Measurements from ENCODE around the gene SLC5A2. TPM values are rescaled to one million over a fixed set of nuclear protein-coding genes. Genes with fewer than 3 reads are reported as not detected.
"Not testable (repeated sequence)": the region's sequence is repeated elsewhere in the genome, so short reads cannot be mapped to it uniquely, and the experiment has no call there.

SLC5A2 gene
- polyA plus RNA-seq, 3 donors: 0.04 TPM; not detected in 2

- no peak for DNase-seq
- Histone ChIP-seq H3K9ac (ENCODE audit: insufficient read depth, low read length, poor library complexity, severe bottlenecking) (no peak overlapping the region), H3K79me2 (ENCODE audit: insufficient read depth, low read length) (no peaks in the 10 kb centered on the region), H3K36me3 (replicated peaks in 1 of 2; ENCODE audit: control insufficient read depth in 1 of 2, insufficient read depth in 2 of 2, low read length in 2 of 2) (no peaks in the 10 kb centered on the region), H3K4me3 (replicated peaks in 1 of 3; ENCODE audit: low read depth in 2 of 3, low read length in 3 of 3) (no peak overlapping the region), H3K27me3 (ENCODE audit: control insufficient read depth in 2 of 2, insufficient read depth in 2 of 2, low read length in 2 of 2) (no peaks in the 10 kb centered on the region), H4K20me1 (ENCODE audit: insufficient read depth, low read length) (no peaks in the 10 kb centered on the region), H3K27ac (ENCODE audit: low read depth in 1 of 2, low read length in 2 of 2) (no peak overlapping the region), H2AFZ (ENCODE audit: insufficient read depth, low read depth, low read length, poor library complexity, severe bottlenecking) (no peak overlapping the region), H3K4me2 (replicated peaks; ENCODE audit: extremely low read depth, low read length, poor library complexity, severe bottlenecking) (no peak overlapping the region), H3K9me3 (replicated peaks in 1 of 2; ENCODE audit: control insufficient read depth in 1 of 2, insufficient read depth in 1 of 2, low read length in 2 of 2) (peaks cover 0 to 4% of the 10 kb centered on the region in 2 donors), H3K4me1 (ENCODE audit: control insufficient read depth in 1 of 2, insufficient read depth in 2 of 2, low read length in 2 of 2) (no peaks in the 10 kb centered on the region)
- Mint-ChIP-seq H3K36me3 (no peaks in the 10 kb centered on the region), H3K27me3 (ENCODE audit: low read depth in 3 of 3) (peaks cover 0 to 2% (median 0%) of the 10 kb centered on the region in 3 donors), H3K9me3 (peaks cover 3 to 12% (median 7%) of the 10 kb centered on the region in 7 donors), H3K27ac (no peak overlapping the region), H3K4me1 (no peaks in the 10 kb centered on the region), H3K4me3 (no peak overlapping the region)
- intact Hi-C loops (cut with micrococcal nuclease): no loop called here
- 80% methylated on average over 1 of the region's 6 CpGs for WGBS (ENCODE audit: insufficient coverage)
- TF ChIP-seq CTCF (IDR thresholded peaks at IDR 0.05): no peak
Observed at GRCh38 chr16:31522071-31522470, 39.1 kb downstream of the SLC5A2 start.

- H4K20me1 ChIP-seq (ENCODE audit: insufficient read depth, low read length); intact Hi-C loops (cut with micrococcal nuclease); H3K4me1 Mint-ChIP-seq; H3K36me3 Mint-ChIP-seq; H3K9me3 ChIP-seq (replicated peaks in 1 of 2; ENCODE audit: control insufficient read depth in 1 of 2, insufficient read depth in 1 of 2, low read length in 2 of 2); H2AFZ ChIP-seq (ENCODE audit: insufficient read depth, low read depth, low read length, poor library complexity, severe bottlenecking); H3K4me1 ChIP-seq (ENCODE audit: control insufficient read depth in 1 of 2, insufficient read depth in 2 of 2, low read length in 2 of 2); H3K27ac ChIP-seq (ENCODE audit: low read depth in 1 of 2, low read length in 2 of 2); H3K4me3 Mint-ChIP-seq; H3K79me2 ChIP-seq (ENCODE audit: insufficient read depth, low read length); H3K9ac ChIP-seq (ENCODE audit: insufficient read depth, low read length, poor library complexity, severe bottlenecking); H3K4me2 ChIP-seq (replicated peaks; ENCODE audit: extremely low read depth, low read length, poor library complexity, severe bottlenecking); DNase-seq; H3K27ac Mint-ChIP-seq; H3K4me3 ChIP-seq (replicated peaks in 1 of 3; ENCODE audit: low read depth in 2 of 3, low read length in 3 of 3); H3K36me3 ChIP-seq (replicated peaks in 1 of 2; ENCODE audit: control insufficient read depth in 1 of 2, insufficient read depth in 2 of 2, low read length in 2 of 2): not testable (repeated sequence)
- H3K27me3 ChIP-seq (ENCODE audit: control insufficient read depth in 2 of 2, insufficient read depth in 2 of 2, low read length in 2 of 2): peaks cover 7 to 12% of the 10 kb centered on the region in 2 donors
- Mint-ChIP-seq H3K9me3 (peaks cover 0 to 12% (median 0%) of the 10 kb centered on the region in 7 donors), H3K27me3 (ENCODE audit: low read depth in 3 of 3) (peaks cover 11 to 14% (median 12%) of the 10 kb centered on the region in 3 donors)
- WGBS (ENCODE audit: insufficient coverage): no CpG with 5 or more reads among the region's 6 CpGs
Observed at GRCh38 chr16:31523768-31524167, 40.8 kb downstream of the SLC5A2 start.

Data from CD14-positive monocyte (primary cell).